AG09309 (cell line): Measurements from ENCODE around the gene CELF4.

ENCODE experiments used
- DNase-seq: peaks from one replicate; pipeline ENCODE4 v3.0.0-alpha.2; 2010; ENCODE audit warnings: low read depth
- H3K4me3 ChIP-seq: 2 replicates; pipeline ENCODE4 v1.5.1; 2011; ENCODE audit warnings: mild to moderate bottlenecking, low read depth, low read length, moderate library complexity; ENCODE audit not compliant: control insufficient read depth
- TF ChIP-seq, protein P1 (sequence below): IDR thresholded peaks from 2 replicates; pipeline ENCODE4 v1.5.1; 2011; ENCODE audit warnings: mild to moderate bottlenecking, low read depth, low read length, inconsistent platforms; ENCODE audit not compliant: insufficient read depth, control insufficient read depth; ENCODE audit errors: missing control alignments

CELF4 gene

DNA sequence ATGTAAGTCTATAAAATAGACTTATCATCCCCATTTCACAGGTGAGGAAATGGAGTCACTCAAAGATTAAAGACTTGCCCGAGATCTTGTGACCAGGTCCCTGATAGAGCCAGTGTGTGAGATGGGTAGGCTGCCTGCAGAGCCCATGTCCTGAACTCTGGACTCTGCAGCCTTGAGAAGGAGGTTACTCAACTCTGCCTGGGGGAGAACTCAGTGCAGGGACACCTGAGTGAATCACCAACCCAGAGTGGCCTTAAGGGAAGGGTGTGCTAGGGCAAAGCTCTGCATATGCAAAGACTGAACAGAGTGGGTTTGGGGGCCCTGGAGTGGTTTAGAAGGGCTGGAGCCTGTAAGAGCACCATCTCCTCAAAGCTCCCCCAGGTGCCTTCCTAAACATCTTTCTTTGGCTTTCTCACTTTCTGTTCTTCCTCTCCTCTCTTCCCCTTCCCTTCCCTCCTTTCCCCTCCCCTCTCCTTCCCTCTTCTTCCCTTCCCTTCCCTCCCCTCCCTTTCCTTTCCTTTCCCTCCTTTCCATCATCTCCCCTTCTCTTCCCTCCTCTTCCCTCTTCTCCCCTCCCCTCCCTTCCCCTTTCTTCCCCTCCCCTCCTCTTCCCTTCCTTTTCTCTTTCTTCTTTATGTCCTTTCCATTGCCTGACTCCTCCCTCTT is 67.6 kb downstream of the CELF4 start:
- no peak for DNase-seq
- TF ChIP-seq, protein P1, sequence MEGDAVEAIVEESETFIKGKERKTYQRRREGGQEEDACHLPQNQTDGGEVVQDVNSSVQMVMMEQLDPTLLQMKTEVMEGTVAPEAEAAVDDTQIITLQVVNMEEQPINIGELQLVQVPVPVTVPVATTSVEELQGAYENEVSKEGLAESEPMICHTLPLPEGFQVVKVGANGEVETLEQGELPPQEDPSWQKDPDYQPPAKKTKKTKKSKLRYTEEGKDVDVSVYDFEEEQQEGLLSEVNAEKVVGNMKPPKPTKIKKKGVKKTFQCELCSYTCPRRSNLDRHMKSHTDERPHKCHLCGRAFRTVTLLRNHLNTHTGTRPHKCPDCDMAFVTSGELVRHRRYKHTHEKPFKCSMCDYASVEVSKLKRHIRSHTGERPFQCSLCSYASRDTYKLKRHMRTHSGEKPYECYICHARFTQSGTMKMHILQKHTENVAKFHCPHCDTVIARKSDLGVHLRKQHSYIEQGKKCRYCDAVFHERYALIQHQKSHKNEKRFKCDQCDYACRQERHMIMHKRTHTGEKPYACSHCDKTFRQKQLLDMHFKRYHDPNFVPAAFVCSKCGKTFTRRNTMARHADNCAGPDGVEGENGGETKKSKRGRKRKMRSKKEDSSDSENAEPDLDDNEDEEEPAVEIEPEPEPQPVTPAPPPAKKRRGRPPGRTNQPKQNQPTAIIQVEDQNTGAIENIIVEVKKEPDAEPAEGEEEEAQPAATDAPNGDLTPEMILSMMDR, result no peak
- H3K4me3 ChIP-seq, result no peak overlapping the region

GRCh38 chr18:37496568-37496967 is 69.0 kb downstream of the CELF4 start:
- TF ChIP-seq, protein P1, result no peak
- DNase-seq, result no peak
- H3K4me3 ChIP-seq, result no peak overlapping the region

- DNase-seq, result no peak
- H3K4me3 ChIP-seq, result no peak overlapping the region
- TF ChIP-seq, protein P1, result no peak
Observed at GRCh38 chr18:37495354-37495753, 70.2 kb downstream of the CELF4 start.

DNA sequence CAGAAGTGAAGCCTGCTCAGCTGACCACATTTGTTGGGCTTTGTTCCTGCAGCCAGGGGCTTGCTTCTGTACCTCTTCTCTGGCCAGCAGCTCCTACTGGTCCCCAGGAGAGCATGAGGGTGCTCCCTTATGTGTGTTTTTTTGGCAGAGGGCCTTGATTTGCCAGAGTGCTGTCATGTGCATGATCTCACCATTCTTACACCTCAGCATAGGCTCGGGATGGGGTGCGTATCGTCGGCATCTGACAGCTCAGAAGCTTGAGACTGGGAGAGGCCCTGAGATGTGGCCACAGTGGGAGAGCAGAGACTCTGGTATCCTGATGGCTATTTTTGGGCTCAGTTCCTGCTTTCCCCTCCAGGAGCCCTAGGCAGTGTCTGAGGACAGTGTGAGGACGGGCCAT is 71.2 kb downstream of the CELF4 start:
- no peak overlapping the region for H3K4me3 ChIP-seq
- DNase-seq, result no peak
- TF ChIP-seq, protein P1, result no peak

DNA sequence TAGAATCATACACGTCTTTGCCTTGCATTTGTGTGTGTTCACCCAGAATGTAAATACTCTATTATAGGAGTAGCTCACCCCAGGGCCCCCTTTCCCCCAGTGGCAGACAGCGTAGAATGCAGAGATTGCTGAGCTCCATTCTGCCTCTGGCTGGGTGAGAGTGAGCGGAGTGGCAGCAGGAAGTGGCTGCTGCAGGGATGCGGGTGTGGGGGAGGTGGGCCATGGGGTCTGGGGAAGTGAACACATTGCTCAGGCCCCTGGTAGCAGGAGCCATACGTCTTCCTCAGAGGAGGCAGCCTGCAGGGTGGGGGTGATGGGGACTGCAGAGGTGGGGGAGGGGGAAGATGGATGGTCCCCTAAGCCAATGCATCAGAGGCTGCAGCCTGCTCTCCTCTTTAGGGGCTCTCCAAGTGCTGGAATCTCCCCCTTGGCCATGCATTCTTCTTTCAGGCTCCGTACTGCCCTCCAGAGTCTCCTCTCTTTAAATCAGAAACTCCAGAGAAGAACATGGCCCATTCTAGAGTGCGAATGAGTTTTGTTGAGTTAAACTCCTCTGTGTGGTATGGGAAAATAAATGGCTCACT is 72.2 kb downstream of the CELF4 start:
- no peak for DNase-seq
- TF ChIP-seq, protein P1, result no peak
- H3K4me3 ChIP-seq, result no peak overlapping the region

DNA sequence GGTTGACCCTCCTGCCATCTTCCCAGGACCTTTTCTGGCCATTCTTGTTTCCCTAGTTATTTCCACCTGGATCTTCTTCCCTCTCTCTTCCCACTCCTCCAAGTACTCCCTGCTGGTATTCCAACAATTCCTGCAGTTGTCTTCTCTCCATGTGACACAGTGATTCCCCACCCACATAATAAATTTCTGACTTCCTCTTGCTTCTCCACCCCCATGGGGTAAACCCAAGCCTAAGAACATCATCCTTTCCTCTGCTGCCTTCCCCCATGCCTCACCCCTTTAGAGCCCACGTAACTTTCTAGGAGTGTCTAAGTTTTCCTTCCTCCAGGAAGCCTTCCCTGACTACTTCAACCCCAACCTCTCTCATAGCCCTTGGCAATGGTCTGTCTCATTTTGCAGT is 72.6 kb downstream of the CELF4 start:
- DNase-seq, result no peak
- no peak overlapping the region for H3K4me3 ChIP-seq
- TF ChIP-seq, protein P1, result no peak
